Measurements from ENCODE around the gene SRRM2. TPM values are rescaled to one million over a fixed set of nuclear protein-coding genes. Genes with fewer than 3 reads are reported as not detected.

Gene SRRM2
- total RNA-seq, 2 donors from 2014 or later: 377 to 539 TPM

DNA sequence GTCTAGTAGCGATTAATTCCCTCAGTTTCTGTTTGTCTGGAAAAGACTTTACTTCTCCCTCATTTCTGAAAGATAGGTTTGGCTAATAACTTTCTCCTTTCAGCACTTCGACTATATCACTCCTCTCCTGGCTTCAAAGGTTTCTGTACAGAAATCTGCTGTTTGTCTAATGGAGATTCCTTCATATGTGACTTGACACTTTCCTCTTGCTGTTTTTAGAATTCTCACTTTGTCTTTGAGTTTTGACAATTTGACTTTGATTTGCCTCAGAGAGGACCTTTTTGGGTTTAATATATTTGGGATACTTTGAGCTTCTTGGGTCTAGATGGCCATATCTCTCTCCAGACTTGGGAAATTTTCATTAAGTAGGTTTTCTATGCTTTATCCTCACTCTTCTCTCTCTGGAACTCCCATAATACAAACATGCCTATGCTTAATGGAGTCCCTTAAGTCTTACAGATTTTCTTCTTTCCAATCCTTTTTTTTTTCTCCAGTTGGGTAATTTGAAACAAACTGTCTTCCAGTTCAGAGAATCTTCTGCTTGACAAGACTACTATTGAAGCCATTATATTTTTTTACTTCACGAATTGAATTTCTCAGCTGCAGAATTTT lies 56.8 kb downstream of the SRRM2 start:
- Histone ChIP-seq H3K4me3 (no peak overlapping the region), H3K9ac (ENCODE audit: low read depth in 2 of 2, low read length in 2 of 2) (no peak overlapping the region), H3K4me1 (no peaks in the 10 kb centered on the region), H3K27me3 (no peaks in the 10 kb centered on the region), H3K9me3 (no peaks in the 10 kb centered on the region), H3K36me3 (no peaks in the 10 kb centered on the region), H3K27ac (no peak overlapping the region)
- no peak for DNase-seq
- TF ChIP-seq, protein P1, sequence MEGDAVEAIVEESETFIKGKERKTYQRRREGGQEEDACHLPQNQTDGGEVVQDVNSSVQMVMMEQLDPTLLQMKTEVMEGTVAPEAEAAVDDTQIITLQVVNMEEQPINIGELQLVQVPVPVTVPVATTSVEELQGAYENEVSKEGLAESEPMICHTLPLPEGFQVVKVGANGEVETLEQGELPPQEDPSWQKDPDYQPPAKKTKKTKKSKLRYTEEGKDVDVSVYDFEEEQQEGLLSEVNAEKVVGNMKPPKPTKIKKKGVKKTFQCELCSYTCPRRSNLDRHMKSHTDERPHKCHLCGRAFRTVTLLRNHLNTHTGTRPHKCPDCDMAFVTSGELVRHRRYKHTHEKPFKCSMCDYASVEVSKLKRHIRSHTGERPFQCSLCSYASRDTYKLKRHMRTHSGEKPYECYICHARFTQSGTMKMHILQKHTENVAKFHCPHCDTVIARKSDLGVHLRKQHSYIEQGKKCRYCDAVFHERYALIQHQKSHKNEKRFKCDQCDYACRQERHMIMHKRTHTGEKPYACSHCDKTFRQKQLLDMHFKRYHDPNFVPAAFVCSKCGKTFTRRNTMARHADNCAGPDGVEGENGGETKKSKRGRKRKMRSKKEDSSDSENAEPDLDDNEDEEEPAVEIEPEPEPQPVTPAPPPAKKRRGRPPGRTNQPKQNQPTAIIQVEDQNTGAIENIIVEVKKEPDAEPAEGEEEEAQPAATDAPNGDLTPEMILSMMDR (IDR thresholded peaks at IDR 0.05): no peak
- intact Hi-C loops (cut with DNase I): loop anchor here (2.0 kb wide), 1 partner anchor 20 kb away; no protein-coding TSS in a partner anchor

DNA sequence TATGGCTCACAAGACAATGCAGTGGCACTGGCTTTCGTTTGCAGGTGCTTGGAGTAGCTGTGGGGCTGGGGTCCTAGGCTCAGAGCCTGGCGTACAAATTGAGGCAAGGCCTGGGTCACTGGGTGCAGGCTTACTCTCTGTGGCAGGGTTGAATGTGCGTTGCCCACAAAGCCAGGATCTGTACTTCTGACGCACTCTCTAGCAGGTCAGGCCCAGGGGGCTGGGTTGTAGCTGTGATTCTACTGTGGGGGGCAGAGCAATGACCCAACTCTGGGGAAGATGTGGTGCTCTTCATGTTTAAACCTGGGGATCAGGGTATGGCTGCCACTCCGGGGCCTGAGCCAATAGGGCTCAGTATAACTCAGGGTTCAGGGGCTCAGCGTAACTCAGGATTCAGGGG lies 58.2 kb downstream of the SRRM2 start:
- Histone ChIP-seq H3K36me3 (no peaks in the 10 kb centered on the region), H3K27ac (no peak overlapping the region), H3K4me1 (no peaks in the 10 kb centered on the region), H3K4me3 (no peak overlapping the region), H3K9ac (ENCODE audit: low read depth in 2 of 2, low read length in 2 of 2) (no peak overlapping the region), H3K27me3 (no peaks in the 10 kb centered on the region), H3K9me3 (no peaks in the 10 kb centered on the region)
- DNase-seq: no peak
- intact Hi-C loops (cut with DNase I): no loop called here
- TF ChIP-seq, protein P1 (IDR thresholded peaks at IDR 0.05): no peak

GRCh38 chr16:2811703-2812471 lies 59.4 kb downstream of the SRRM2 start:
- Histone ChIP-seq H3K27ac (no peak overlapping the region), H3K27me3 (no peaks in the 10 kb centered on the region), H3K36me3 (no peaks in the 10 kb centered on the region), H3K4me1 (no peaks in the 10 kb centered on the region), H3K4me3 (no peak overlapping the region), H3K9ac (ENCODE audit: low read depth in 2 of 2, low read length in 2 of 2) (peak overlapping the region; percentile 15 to 30), H3K9me3 (no peaks in the 10 kb centered on the region)
- TF ChIP-seq, protein P1 (IDR thresholded peaks at IDR 0.05): no peak
- intact Hi-C loops (cut with DNase I): no loop called here
- DNase-seq: no peak

GRCh38 chr16:2813771-2814221 lies 61.4 kb downstream of the SRRM2 start:
- H3K27ac ChIP-seq: no peak overlapping the region
- H3K27me3 ChIP-seq: no peaks in the 10 kb centered on the region
- H3K9me3 ChIP-seq: no peaks in the 10 kb centered on the region
- H3K4me1 ChIP-seq: no peaks in the 10 kb centered on the region
- no peak for DNase-seq
- TF ChIP-seq, protein P1 (IDR thresholded peaks at IDR 0.05): no peak
- H3K9ac ChIP-seq (ENCODE audit: low read depth in 2 of 2, low read length in 2 of 2): no peak overlapping the region
- no peak overlapping the region for H3K4me3 ChIP-seq
- intact Hi-C loops (cut with DNase I): no loop called here
- H3K36me3 ChIP-seq: no peaks in the 10 kb centered on the region

DNA sequence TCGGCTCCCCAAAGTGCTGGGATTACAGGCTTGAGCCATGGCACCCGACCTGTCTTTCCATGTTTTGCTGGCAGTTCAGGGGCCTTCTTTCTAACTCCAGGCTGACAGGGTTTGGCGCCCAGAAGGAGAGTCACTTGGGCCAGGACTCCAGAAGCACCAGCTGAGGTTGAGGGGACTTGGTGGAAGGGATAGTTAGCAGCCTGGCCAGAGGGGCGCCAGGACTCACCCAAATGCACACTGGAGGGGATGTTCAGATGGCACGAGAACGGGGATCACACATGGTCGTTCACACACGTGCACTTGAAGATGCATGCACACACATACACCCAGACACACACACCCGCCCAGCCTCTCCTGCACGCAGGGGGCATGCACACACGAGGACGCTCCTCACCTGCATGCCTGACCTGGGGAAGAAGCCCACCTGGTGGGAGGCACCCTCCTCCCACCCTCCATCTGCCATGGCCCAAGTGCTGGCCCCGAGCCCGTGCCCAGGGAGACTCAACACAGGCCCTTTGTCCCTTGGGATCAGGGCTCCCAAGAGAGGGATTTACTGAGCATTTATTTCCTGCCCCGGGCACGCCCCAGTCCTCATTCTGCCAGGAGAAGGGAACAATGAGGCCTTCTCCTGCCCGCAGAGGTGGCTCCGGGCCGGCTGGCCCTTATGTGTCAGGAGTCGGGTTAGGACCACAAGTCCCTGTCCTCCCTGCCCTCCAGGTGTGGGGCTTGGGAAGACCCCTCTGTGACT lies 62.3 kb downstream of the SRRM2 start:
- Histone ChIP-seq H3K4me1 (no peaks in the 10 kb centered on the region), H3K9me3 (no peaks in the 10 kb centered on the region), H3K27me3 (no peaks in the 10 kb centered on the region), H3K4me3 (no peak overlapping the region), H3K36me3 (no peaks in the 10 kb centered on the region), H3K9ac (ENCODE audit: low read depth in 2 of 2, low read length in 2 of 2) (no peak overlapping the region), H3K27ac (no peak overlapping the region)
- DNase-seq: no peak
- TF ChIP-seq, protein P1 (IDR thresholded peaks at IDR 0.05): no peak
- intact Hi-C loops (cut with DNase I): no loop called here
